Glutamatergic neuron (in vitro differentiated cells): ENCODE measurements around the gene ANO4. TPM values are rescaled to one million over a fixed set of nuclear protein-coding genes. Genes with fewer than 3 reads are reported as not detected.

Experiments used
- DNase-seq: peaks from one replicate; pipeline ENCODE4 v3.0.0; 2022
- H3K27ac Mint-ChIP-seq: one replicate; pipeline ENCODE4 v1.8.0; 2020; ENCODE audit warnings: mild to moderate bottlenecking, mixed read lengths, inconsistent platforms; ENCODE audit not compliant: unreplicated experiment
- H3K27me3 Mint-ChIP-seq: one replicate; pipeline ENCODE4 v1.8.0; 2020; ENCODE audit warnings: mild to moderate bottlenecking, moderate library complexity, mixed read lengths, inconsistent platforms; ENCODE audit not compliant: unreplicated experiment
- H3K36me3 Mint-ChIP-seq: one replicate; pipeline ENCODE4 v1.8.0; 2020; ENCODE audit warnings: mild to moderate bottlenecking, mixed read lengths, inconsistent platforms; ENCODE audit not compliant: unreplicated experiment
- H3K4me1 Mint-ChIP-seq: one replicate; pipeline ENCODE4 v1.8.0; 2020; ENCODE audit warnings: mild to moderate bottlenecking, low read depth, mixed read lengths, inconsistent platforms; ENCODE audit not compliant: unreplicated experiment
- H3K4me3 Mint-ChIP-seq: one replicate; pipeline ENCODE4 v1.8.0; 2020; ENCODE audit warnings: mild to moderate bottlenecking, mixed read lengths, inconsistent platforms; ENCODE audit not compliant: unreplicated experiment
- H3K9me3 Mint-ChIP-seq: one replicate; pipeline ENCODE4 v1.8.0; 2020; ENCODE audit warnings: mild to moderate bottlenecking, moderate library complexity, mixed read lengths, inconsistent platforms; ENCODE audit not compliant: unreplicated experiment
- CTCF ChIP-seq: fragments of 200-600 bp; sonication (generic); IDR thresholded peaks from one replicate; pipeline ENCODE4 v1.5.0; 2021; ENCODE audit not compliant: partially characterized antibody, unreplicated experiment
- total RNA-seq: library from RNA; stranded (reverse); fragmentation: NEBNext Ultra II Directional; extraction: Animal tissue kit (Norgen Biotek cat#: 25700); gene quantifications from one replicate; pipeline ENCODE4 v1.2.1, GENCODE V29; 2021; ENCODE audit not compliant: unreplicated experiment

The ANO4 gene
- total RNA-seq, 1 donor from 2014 or later, result 38.0 TPM

- Mint-ChIP-seq H3K9me3 (peaks cover 2% of the 10 kb centered on the region), H3K27me3 (peaks cover 2% of the 10 kb centered on the region), H3K36me3 (no peaks in the 10 kb centered on the region), H3K4me3 (no peak overlapping the region), H3K27ac (no peak overlapping the region), H3K4me1 (peaks cover 15% of the 10 kb centered on the region)
- DNase-seq, result no peak
- TF ChIP-seq CTCF, result no peak
Observed at GRCh38 chr12:100755186-100755585, 39.4 kb upstream of the ANO4 start.

GRCh38 chr12:100758083-100758482 is 36.5 kb upstream of the ANO4 start:
- Mint-ChIP-seq H3K4me3 (no peak overlapping the region), H3K27ac (peak overlapping the region; percentile 80), H3K4me1 (peaks cover 9% of the 10 kb centered on the region), H3K36me3 (no peaks in the 10 kb centered on the region), H3K27me3 (peaks cover 2% of the 10 kb centered on the region), H3K9me3 (peaks cover 2% of the 10 kb centered on the region)
- DNase-seq, result peak; percentile 20
- TF ChIP-seq CTCF, result no peak

GRCh38 chr12:100767371-100767770 is 27.2 kb upstream of the ANO4 start:
- H3K27me3 Mint-ChIP-seq, result peaks cover 4% of the 10 kb centered on the region
- H3K4me3 Mint-ChIP-seq, result no peak overlapping the region
- no peak for DNase-seq
- H3K27ac Mint-ChIP-seq, result no peak overlapping the region
- H3K36me3 Mint-ChIP-seq, result no peaks in the 10 kb centered on the region
- peaks cover 1% of the 10 kb centered on the region for H3K9me3 Mint-ChIP-seq
- H3K4me1 Mint-ChIP-seq, result no peaks in the 10 kb centered on the region
- no peak for TF ChIP-seq CTCF

GRCh38 chr12:100767950-100768349 is 26.6 kb upstream of the ANO4 start:
- peaks cover 3% of the 10 kb centered on the region for H3K4me1 Mint-ChIP-seq
- peaks cover 4% of the 10 kb centered on the region for H3K27me3 Mint-ChIP-seq
- H3K36me3 Mint-ChIP-seq, result no peaks in the 10 kb centered on the region
- H3K4me3 Mint-ChIP-seq, result no peak overlapping the region
- H3K9me3 Mint-ChIP-seq, result peaks cover 1% of the 10 kb centered on the region
- DNase-seq, result no peak
- H3K27ac Mint-ChIP-seq, result no peak overlapping the region
- TF ChIP-seq CTCF, result no peak

- no peak overlapping the region for H3K4me3 Mint-ChIP-seq
- no peak for DNase-seq
- H3K4me1 Mint-ChIP-seq, result no peaks in the 10 kb centered on the region
- H3K36me3 Mint-ChIP-seq, result no peaks in the 10 kb centered on the region
- no peaks in the 10 kb centered on the region for H3K27me3 Mint-ChIP-seq
- no peak for TF ChIP-seq CTCF
- H3K9me3 Mint-ChIP-seq, result no peaks in the 10 kb centered on the region
- no peak overlapping the region for H3K27ac Mint-ChIP-seq
Observed at GRCh38 chr12:100778967-100779590, 15.5 kb upstream of the ANO4 start.
